NOMO-1 treated with dmso at 0.1 percent for 144 hours (cell line): Measurements from ENCODE around the gene LDB2.
"Not testable (repeated sequence)": the region's sequence is repeated elsewhere in the genome, so short reads cannot be mapped to it uniquely, and the experiment has no call there.

ENCODE experiments used
- DNase-seq: peaks from one replicate; lab custom pipeline; 2025; ENCODE audit not compliant: unreplicated experiment; lab: John Stamatoyannopoulos, UW

Gene LDB2

GRCh38 chr4:16897991-16898827 lies at the start of gene LDB2:
Gene LDB2, minus strand, starts transcription at chr4:16898645.
- no peak for DNase-seq

DNA sequence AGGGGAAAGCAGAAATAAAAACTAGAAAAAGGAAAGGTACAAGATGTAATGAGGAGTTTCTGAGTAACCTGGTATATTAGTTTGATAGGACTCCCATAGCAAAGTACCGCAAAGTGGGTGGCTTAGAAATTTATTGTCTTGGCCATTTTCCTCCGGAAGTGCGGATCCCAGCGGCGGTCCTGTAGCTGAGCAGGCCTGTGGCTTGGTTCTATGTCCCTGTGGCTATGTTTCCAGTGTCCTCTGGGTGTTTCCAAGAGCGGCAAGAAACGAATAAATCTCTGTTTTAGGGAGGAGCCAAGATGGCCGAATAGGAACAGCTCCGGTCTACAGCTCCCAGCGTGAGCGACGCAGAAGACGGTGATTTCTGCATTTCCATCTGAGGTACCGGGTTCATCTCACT lies 44.0 kb upstream of the LDB2 start:
- no peak for DNase-seq

DNA sequence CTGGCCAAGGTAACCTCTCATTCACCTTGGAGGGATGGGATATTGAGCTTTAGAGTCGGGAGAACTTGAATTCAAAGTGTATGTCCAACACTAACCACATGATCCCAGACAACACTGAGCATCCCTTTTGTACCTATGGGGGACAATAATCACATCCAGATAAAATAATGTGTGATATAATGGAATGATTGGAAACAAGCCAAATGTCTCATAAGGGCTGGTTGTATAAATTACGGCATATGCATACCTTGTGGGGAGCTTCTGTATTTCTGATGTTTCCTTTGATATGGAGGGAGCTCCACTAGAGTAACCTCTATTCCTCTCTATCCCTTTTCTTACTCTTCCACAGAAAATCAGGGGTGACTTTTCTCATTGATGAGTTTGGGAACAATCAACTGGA lies 40.7 kb upstream of the LDB2 start:
- no peak for DNase-seq

- DNase-seq = no peak
Observed at GRCh38 chr4:16938512-16939040, 40.1 kb upstream of the LDB2 start.

- DNase-seq = no peak
Observed at GRCh38 chr4:16931339-16932305, 33.2 kb upstream of the LDB2 start.

- no peak for DNase-seq
Observed at GRCh38 chr4:16926214-16926613, 27.8 kb upstream of the LDB2 start.

DNA sequence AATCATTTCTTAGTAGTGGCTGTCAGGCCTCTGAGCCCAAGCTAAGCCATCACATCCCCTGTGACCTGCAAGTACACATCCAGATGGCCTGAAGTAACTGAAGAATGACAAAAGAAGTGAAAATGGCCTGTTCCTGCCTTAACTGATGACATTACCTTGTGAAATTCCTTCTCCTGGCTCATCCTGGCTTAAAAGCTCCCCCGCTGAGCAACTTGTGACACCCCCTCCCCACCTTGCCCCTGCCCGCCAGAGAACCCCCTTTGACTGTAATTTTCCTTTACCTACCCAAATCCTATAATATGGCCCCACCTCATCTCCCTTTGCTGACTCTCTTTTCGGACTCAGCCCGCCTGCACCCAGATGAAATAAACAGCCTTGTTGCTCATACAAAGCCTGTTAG lies 20.3 kb upstream of the LDB2 start:
- not testable (repeated sequence) for DNase-seq

GRCh38 chr4:16916719-16917337 lies 18.4 kb upstream of the LDB2 start:
- peak; percentile 47 for DNase-seq

GRCh38 chr4:16916031-16916430 lies 17.6 kb upstream of the LDB2 start:
- no peak for DNase-seq

DNA sequence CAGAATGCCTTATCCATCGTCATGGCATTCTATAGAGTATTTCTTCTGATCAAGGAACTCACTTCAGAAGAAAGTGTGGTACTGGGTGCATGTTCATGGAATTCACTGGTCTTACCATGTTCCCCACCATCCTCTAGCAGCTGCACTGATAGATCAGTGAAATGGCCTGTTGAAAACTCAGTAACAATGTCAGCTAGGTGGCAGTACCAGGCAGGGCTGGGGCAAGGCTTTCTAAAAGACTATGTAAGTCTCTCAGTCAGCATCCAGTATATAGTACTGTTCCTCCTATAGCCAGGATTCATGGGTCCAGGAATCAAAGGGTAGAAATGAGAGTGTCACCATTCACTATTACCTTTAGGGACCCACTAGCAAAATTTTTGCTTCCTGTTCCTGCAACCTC lies 15.8 kb upstream of the LDB2 start:
- DNase-seq = no peak

GRCh38 chr4:16912896-16913295 lies 14.5 kb upstream of the LDB2 start:
- DNase-seq = no peak

- no peak for DNase-seq
Observed at GRCh38 chr4:16909281-16909680, 10.8 kb upstream of the LDB2 start.

GRCh38 chr4:16908377-16909021 lies 10.1 kb upstream of the LDB2 start:
- no peak for DNase-seq

- no peak for DNase-seq
Observed at GRCh38 chr4:16900325-16900724, 1.9 kb upstream of the LDB2 start.

GRCh38 chr4:16896881-16897750 lies 1.3 kb downstream of the LDB2 start:
- DNase-seq = no peak

GRCh38 chr4:16894406-16894805 lies 4.0 kb downstream of the LDB2 start:
- DNase-seq = no peak

DNA sequence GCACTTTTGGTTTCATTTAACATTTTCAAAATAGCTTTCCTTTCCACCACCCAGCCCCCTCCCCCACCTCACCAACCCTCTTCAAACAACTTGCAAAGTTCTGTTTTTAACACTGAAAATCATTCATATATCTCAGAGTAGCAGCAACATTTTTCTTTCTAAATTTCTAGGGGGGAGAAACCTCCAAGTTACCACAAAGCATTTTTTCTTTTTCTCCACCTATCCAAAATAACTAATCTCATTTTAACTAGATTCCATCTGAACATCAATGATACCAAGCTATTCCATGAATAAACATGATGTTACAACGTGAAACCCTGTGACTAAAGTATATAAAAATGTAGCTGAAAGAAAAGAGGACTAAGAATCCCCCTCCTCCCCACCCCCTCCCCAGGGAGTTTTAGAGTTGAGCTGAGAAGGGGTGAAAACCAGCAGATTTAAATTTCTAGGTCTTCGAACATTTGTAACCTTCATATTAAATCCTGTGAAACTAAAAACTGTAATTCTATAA lies 5.2 kb downstream of the LDB2 start:
- DNase-seq = no peak

DNA sequence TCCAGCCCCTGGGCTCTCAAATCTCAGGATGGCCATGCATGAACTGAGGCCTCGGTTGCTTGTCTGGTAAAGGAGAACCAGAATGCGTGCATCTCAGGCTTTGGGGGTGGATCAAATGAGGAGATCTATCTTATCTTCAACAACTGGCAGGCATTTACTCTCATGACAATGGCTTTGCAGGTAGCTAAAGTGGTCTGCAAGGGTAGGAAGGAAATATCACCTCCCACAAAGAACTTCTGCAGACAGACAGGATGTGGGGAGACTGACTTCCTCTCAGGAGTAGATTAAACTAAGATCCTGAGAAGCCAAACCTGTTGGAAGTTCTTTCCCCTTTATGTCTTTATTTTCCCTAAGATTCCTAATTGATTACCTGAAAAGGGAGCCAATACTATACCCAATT lies 7.8 kb downstream of the LDB2 start:
- no peak for DNase-seq

- DNase-seq = no peak
Observed at GRCh38 chr4:16889945-16890344, 8.5 kb downstream of the LDB2 start.

GRCh38 chr4:16887887-16888286 lies 10.6 kb downstream of the LDB2 start:
- no peak for DNase-seq
